HG02870 (cell line): ENCODE results near the gene ATP8B1.
"Not testable (repeated sequence)": the region's sequence is repeated elsewhere in the genome, so short reads cannot be mapped to it uniquely, and the experiment has no call there.

Experiments used
- ATAC-seq: cut with Tn5 transposase; IDR thresholded peaks from one replicate; pipeline ENCODE4 v1.9.1; 2021; ENCODE audit warnings: mild to moderate bottlenecking, moderate library complexity; ENCODE audit not compliant: unreplicated experiment

ATP8B1 gene

GRCh38 chr18:57735042-57735441 lies 68.1 kb downstream of the ATP8B1 start:
- not testable (repeated sequence) for ATAC-seq

DNA sequence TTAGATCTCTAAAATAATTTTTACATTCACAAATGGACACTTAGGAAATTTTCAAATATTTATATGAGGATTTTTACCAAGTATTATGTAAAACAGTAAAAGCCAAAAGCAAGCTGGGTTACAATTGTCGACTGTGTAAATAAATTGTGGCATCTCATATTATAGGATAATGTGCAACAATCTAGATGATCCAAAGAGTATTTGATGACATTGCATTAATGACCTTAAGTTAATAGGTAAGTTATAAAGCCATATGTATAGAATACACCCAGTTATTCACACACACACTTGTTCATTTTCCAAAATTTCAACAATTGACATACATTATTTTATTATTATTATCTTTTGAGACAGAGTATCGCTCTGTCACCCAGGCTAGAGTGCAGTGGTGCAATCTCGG lies 69.3 kb downstream of the ATP8B1 start:
- ATAC-seq, result no peak

- ATAC-seq, result no peak
Measured at GRCh38 chr18:57730146-57730545, 73.0 kb downstream of the ATP8B1 start.

GRCh38 chr18:57728941-57729511 lies 74.1 kb downstream of the ATP8B1 start:
- no peak for ATAC-seq

- ATAC-seq, result no peak
Measured at GRCh38 chr18:57727952-57728807, 74.9 kb downstream of the ATP8B1 start.

DNA sequence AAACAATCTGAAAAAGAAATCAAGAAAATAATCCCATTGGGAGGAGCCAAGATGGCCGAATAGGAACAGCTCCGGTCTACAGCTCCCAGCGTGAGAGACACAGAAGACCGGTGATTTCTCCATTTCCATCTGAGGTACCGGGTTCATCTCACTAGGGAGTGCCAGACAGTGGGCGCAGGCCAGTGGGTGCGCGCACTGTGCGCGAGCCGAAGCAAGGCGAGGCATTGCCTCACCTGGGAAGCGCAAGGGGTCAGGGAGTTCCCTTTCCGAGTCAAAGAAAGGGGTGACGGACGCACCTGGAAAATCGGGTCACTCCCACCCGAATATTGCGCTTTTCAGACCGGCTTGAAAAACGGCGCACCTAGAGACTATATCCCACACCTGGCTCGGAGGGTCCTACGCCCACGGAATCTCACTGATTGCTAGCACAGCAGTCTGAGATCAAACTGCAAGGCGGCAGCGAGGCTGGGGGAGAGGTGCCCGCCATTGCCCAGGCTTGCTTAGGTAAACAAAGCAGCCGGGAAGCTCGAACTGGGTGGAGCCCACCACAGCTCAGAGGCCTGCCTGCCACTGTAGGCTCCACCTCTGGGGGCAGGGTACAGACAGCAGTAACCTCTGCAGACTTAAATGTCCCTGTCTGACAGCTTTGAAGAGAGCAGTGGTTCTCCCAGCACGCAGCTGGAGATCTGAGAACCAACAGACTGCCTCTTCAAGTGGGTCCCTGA lies 83.7 kb downstream of the ATP8B1 start:
- not testable (repeated sequence) for ATAC-seq

DNA sequence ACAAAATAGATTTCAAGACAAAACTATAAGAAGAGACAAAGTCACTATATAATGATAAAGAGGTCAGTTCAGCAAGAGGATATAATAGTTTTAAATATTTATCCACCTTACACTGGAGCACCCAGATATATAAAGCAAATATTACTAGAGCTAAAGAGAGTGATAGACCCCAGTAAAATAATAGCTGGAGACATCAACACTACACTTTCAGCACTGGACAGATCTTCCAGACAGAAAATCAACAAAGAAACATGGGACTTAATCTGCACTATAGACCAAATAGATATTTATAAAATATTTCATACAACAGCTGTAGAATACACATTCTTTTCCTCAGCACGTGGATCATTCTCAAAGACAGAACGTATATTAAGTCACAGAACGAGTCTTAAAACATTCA lies 86.6 kb downstream of the ATP8B1 start:
- no peak for ATAC-seq

- ATAC-seq, result no peak
Measured at GRCh38 chr18:57715671-57716070, 87.4 kb downstream of the ATP8B1 start.

DNA sequence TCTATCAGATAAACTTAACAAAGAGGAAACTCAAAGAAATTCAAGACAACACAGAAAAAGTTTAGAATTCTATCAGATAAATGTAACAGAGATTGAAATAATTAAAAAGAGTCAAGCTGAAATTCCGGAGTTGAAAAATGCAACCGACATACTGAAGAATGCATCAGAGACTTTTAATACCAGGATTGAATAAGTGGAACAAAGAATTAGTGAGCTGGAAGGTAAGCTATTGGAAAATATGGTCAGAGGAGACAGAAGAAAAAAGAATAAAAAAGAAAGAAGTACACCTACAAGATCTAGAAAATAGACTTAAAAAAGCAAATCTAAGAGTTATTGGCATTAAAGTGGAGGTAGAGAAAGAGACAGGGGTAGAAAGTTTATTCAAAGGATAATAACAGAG lies 88.0 kb downstream of the ATP8B1 start:
- no peak for ATAC-seq

DNA sequence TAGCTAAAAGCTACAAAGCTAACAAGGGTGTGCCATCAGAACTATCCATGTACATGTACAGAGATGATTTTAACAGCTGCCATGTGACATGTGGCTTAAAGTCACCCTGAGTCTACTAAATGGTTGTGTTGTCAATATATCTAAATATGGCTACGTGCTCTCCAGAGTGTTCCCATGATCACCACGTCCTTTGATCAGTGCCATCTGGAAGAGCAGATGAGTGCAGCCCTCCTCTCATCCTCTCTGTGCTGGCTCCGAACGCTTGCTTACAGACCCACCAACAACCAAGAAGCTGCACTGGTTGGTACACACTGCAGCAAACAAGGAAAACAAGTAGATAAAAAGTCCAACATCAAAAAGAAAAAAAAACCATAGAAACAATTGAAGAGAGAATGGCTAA lies 92.9 kb downstream of the ATP8B1 start:
- ATAC-seq, result no peak

- ATAC-seq, result no peak
Measured at GRCh38 chr18:57709335-57709734, 93.8 kb downstream of the ATP8B1 start.

- no peak for ATAC-seq
Measured at GRCh38 chr18:57708288-57708687, 94.8 kb downstream of the ATP8B1 start.

GRCh38 chr18:57705832-57706595 lies 97.1 kb downstream of the ATP8B1 start:
- ATAC-seq, result no peak

DNA sequence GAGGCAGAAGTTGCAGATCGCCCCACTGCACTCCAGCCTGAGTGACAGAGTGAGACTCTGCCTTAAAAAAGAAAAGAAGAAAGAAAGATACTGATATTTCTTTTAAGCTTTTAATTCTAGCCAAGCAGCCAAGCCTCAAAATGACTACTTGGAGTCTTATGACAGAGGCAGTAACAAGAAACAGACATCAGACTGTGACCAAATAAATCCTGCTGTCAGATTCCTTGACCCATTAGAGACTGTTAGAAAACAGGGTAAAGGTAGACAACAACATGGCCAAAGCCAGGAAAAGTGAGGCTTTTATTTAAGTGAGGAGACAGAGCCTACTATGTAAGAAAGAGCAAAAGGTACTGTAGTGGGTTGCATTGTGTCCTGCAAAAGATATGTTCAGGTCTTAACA lies 98.1 kb downstream of the ATP8B1 start:
- ATAC-seq, result no peak

DNA sequence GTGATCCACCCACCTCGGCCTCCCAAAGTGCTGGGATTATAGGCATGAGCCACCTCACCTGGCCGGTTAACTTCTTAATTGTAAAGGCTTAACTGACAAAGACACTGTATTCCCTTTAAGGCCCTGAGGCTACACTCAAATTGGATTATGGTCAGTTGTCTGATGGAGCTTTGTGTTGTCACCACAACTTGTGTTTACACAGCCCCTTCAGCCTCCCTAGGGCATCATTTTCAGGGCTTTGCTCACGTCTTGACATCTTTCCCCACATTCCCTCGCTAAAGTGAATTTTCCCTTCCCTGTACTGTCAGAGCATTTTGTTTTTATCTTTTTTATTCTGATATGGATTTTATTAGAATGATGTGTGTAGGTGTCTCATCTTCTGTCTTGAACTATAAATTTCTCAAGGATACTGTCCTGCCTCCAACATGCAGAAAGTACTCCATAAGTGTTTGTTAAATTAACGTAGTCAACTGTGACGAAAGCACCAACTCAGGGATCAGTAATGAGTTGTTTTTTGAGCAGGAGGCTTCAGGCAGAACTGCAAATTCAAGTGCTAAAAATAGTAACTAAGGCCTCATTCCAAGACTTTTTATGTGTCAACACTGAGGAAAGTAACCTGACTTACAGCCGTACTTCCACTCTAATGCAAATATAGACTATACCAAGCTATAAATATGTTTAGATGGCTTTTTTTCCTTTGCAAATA lies 104.4 kb downstream of the ATP8B1 start:
- ATAC-seq, result no peak

DNA sequence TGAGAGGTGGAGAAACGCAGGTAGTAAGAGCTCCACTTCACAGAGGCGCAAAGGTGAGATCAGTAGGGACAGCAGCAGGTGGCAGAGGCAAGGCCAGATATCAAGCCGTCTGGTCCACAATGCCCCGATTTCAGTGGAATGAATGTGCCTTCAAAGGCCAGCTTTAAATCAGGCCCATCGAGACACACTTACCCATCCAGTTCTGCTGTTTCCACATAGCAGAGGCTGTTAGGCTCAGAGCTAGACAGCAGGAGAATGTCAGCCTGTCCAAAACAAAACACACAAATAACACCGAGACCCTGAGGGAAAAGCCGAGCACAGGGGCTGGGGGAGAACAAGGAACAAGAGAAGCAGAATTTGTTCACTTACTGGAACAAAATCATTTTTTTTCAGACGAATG lies 105.7 kb downstream of the ATP8B1 start:
- ATAC-seq, result no peak

DNA sequence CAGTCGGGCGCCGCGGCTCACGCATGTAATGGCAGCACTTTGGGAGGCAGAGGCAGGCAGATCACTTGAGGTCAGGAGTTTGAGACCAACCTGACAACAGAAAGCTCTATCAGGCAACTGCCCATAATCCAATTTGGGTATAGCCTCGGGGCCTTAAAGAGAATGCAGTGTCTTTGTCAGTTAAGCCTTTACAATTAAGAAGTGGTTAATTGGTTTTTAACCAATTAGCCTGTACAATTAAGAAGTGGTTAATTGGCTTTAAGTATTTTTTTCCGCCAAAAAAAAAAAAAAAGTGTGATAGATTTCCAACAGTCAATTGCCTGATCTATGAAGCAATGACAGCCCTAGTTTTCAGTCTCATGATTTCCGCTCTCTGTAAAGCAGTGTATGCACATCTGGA lies 106.8 kb downstream of the ATP8B1 start:
- no peak for ATAC-seq

- ATAC-seq, result no peak
Measured at GRCh38 chr18:57691363-57691762, 111.8 kb downstream of the ATP8B1 start.

GRCh38 chr18:57687970-57688369 lies 115.1 kb downstream of the ATP8B1 start:
- no peak for ATAC-seq

GRCh38 chr18:57683470-57683869 lies 119.6 kb downstream of the ATP8B1 start:
- no peak for ATAC-seq
